Activated T-cell treated with anti-CD3 and anti-CD28 coated beads, Interleukin-2, amount 50 U/mL, for 1 hour (primary cell): ENCODE measurements around the gene SLC24A3.
"Not testable (repeated sequence)": the region's sequence is repeated elsewhere in the genome, so short reads cannot be mapped to it uniquely, and the experiment has no call there.

Experiments
- DNase-seq: peaks from one replicate; pipeline ENCODE4 v3.0.0-alpha.2; 2020

The SLC24A3 gene

GRCh38 chr20:19602675-19603375 is 390.4 kb downstream of the SLC24A3 start:
- DNase-seq = no peak

GRCh38 chr20:19603376-19603750 is 390.9 kb downstream of the SLC24A3 start:
- DNase-seq = no peak

- no peak for DNase-seq
Observed at GRCh38 chr20:19605786-19606485, 393.5 kb downstream of the SLC24A3 start.

GRCh38 chr20:19609642-19610223 is 397.3 kb downstream of the SLC24A3 start:
- no peak for DNase-seq

- no peak for DNase-seq
Observed at GRCh38 chr20:19615629-19616028, 403.2 kb downstream of the SLC24A3 start.

- DNase-seq = no peak
Observed at GRCh38 chr20:19616081-19616480, 403.6 kb downstream of the SLC24A3 start.

- DNase-seq = no peak
Observed at GRCh38 chr20:19616620-19617019, 404.2 kb downstream of the SLC24A3 start.

GRCh38 chr20:19617256-19617655 is 404.8 kb downstream of the SLC24A3 start:
- DNase-seq = no peak

GRCh38 chr20:19618711-19619110 is 406.3 kb downstream of the SLC24A3 start:
- DNase-seq = no peak

GRCh38 chr20:19619904-19620430 is 407.5 kb downstream of the SLC24A3 start:
- DNase-seq = no peak

GRCh38 chr20:19620446-19620845 is 408.0 kb downstream of the SLC24A3 start:
- DNase-seq = no peak

- DNase-seq = no peak
Observed at GRCh38 chr20:19621072-19621471, 408.6 kb downstream of the SLC24A3 start.

GRCh38 chr20:19624221-19624965 is 412.0 kb downstream of the SLC24A3 start:
- no peak for DNase-seq

- no peak for DNase-seq
Observed at GRCh38 chr20:19625426-19625825, 413.0 kb downstream of the SLC24A3 start.

- DNase-seq = no peak
Observed at GRCh38 chr20:19626896-19627295, 414.5 kb downstream of the SLC24A3 start.

GRCh38 chr20:19628570-19629134 is 416.2 kb downstream of the SLC24A3 start:
- DNase-seq = no peak

GRCh38 chr20:19631410-19631809 is 419.0 kb downstream of the SLC24A3 start:
- DNase-seq = no peak

GRCh38 chr20:19633985-19634384 is 421.5 kb downstream of the SLC24A3 start:
- DNase-seq = no peak

- not testable (repeated sequence) for DNase-seq
Observed at GRCh38 chr20:19639471-19640045, 427.1 kb downstream of the SLC24A3 start.

- DNase-seq = no peak
Observed at GRCh38 chr20:19642860-19643259, 430.4 kb downstream of the SLC24A3 start.

GRCh38 chr20:19644085-19644484 is 431.6 kb downstream of the SLC24A3 start:
- DNase-seq = no peak

GRCh38 chr20:19646963-19647362 is 434.5 kb downstream of the SLC24A3 start:
- no peak for DNase-seq

- DNase-seq = no peak
Observed at GRCh38 chr20:19648024-19648423, 435.6 kb downstream of the SLC24A3 start.
